ENCODE results near the gene KRTAP5-8.
"Not testable (repeated sequence)": the region's sequence is repeated elsewhere in the genome, so short reads cannot be mapped to it uniquely, and the experiment has no call there.

GRCh38 chr11:71540521-71541304, 2.9 kb downstream of the KRTAP5-8 start:
- not testable (repeated sequence) for TF ChIP-seq CTCF (IDR thresholded peaks at IDR 0.05; ENCODE audit: borderline replicate concordance, extremely low read depth, low read length, poor library complexity, severe bottlenecking); EZH2 (IDR thresholded peaks at IDR 0.05; ENCODE audit: borderline replicate concordance, low read depth, low read length, severe bottlenecking)
